Lower leg skin (tissue), 4 donors: ENCODE measurements around the gene SPATA2. TPM values are rescaled to one million over a fixed set of nuclear protein-coding genes. Genes with fewer than 3 reads are reported as not detected.

Source experiments
- DNase-seq, 2 donors: peaks; one replicate each; pipeline ENCODE4 v3.0.0-alpha.2; 2019; ENCODE audit warnings: low spot score in 2 of 2
- H3K4me3 ChIP-seq: fragments of 200-600 bp; sonication (generic); 2 replicates; pipeline ENCODE4 v1.5.1; 2017; ENCODE audit warnings: mild to moderate bottlenecking, low read depth; ENCODE audit not compliant: poor library complexity, severe bottlenecking
- POLR2A ChIP-seq, 2 donors: fragments of 450-650 bp; IDR thresholded peaks; one replicate each; pipeline ENCODE4 v1.6.1; 2016 to 2017; ENCODE audit warnings: antibody characterized with exemption in 2 of 2, mild to moderate bottlenecking in 1 of 2, moderate library complexity in 1 of 2
- WGBS, 2 donors: methylation state at CpG; one replicate each; pipeline ENCODE4 v1.1.5; 2018; 5-methylcytosine and 5-hydroxymethylcytosine counted together
- intact Hi-C: fragments of 100-400 bp; cut with DNase I; formaldehyde crosslinking; loops from one replicate; pipeline ENCODE4 v1.15.0; 2023; ENCODE audit warnings: low total_unique reads
- total RNA-seq, 4 donors: library from RNA; depleted of rRNA; stranded (reverse); fragments of >200 nt; gene quantifications; one replicate each; pipeline ENCODE4 v1.1.0, GENCODE V29; 2016
- TF ChIP-seq, protein P1 (sequence below), 3 donors: fragments of 450-650 bp; IDR thresholded peaks; one replicate each; pipeline ENCODE4 v1.5.1; 2016; ENCODE audit warnings: antibody characterized with exemption in 3 of 3, mild to moderate bottlenecking in 3 of 3, moderate library complexity in 2 of 3

The SPATA2 gene
- total RNA-seq, 4 donors from 2014 or later, result 5.3 to 8.2 (median 6.2) TPM

GRCh38 chr20:49854190-49854875, 61.0 kb downstream of the SPATA2 start:
- TF ChIP-seq, protein P1, sequence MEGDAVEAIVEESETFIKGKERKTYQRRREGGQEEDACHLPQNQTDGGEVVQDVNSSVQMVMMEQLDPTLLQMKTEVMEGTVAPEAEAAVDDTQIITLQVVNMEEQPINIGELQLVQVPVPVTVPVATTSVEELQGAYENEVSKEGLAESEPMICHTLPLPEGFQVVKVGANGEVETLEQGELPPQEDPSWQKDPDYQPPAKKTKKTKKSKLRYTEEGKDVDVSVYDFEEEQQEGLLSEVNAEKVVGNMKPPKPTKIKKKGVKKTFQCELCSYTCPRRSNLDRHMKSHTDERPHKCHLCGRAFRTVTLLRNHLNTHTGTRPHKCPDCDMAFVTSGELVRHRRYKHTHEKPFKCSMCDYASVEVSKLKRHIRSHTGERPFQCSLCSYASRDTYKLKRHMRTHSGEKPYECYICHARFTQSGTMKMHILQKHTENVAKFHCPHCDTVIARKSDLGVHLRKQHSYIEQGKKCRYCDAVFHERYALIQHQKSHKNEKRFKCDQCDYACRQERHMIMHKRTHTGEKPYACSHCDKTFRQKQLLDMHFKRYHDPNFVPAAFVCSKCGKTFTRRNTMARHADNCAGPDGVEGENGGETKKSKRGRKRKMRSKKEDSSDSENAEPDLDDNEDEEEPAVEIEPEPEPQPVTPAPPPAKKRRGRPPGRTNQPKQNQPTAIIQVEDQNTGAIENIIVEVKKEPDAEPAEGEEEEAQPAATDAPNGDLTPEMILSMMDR (IDR thresholded peaks at IDR 0.05), result no peak
- no peak for TF ChIP-seq POLR2A (IDR thresholded peaks at IDR 0.05)
- WGBS, 2 donors, result 82 to 83% methylated on average over 10 of the region's 10 CpGs
- no peak for DNase-seq
- intact Hi-C loops, result no loop called here
- H3K4me3 ChIP-seq, result no peak overlapping the region

- DNase-seq, result no peak
- 73 to 79% methylated on average over 5 of the region's 5 CpGs for WGBS, 2 donors
- TF ChIP-seq, protein P1 (IDR thresholded peaks at IDR 0.05), result no peak
- no peak for TF ChIP-seq POLR2A (IDR thresholded peaks at IDR 0.05)
- H3K4me3 ChIP-seq, result no peak overlapping the region
- intact Hi-C loops, result no loop called here
These were observed 61.7 kb downstream of the SPATA2 start for GRCh38 chr20:49853640-49854039.

Other genes with a start within 250 kb of the SPATA2 start
- gene B4GALT5, start 201.7 kb downstream of the SPATA2 start, total RNA-seq, result 10 to 100 TPM in 1 of 4 donors, 1 to 10 TPM in 3; 4.2 to 10.3 (median 7.1) TPM
- gene SLC9A8, start 102.7 kb downstream of the SPATA2 start, total RNA-seq, result 1 to 10 TPM; 4.8 to 8.1 (median 7.0) TPM
- 100 to 1,000 TPM in 2 of 4 donors, 10 to 100 TPM in 2; 48.7 to 166 (median 103) TPM for gene RNF114, start 20.9 kb upstream of the SPATA2 start, total RNA-seq
- 1 to 10 TPM in 3 of 4 donors, under 1 TPM in 1; 0.65 to 3.7 (median 1.3) TPM for gene SNAI1, start 67.5 kb upstream of the SPATA2 start, total RNA-seq
- 100 to 1,000 TPM in 1 of 4 donors, 10 to 100 TPM in 3; 50.8 to 105 (median 75.6) TPM for gene UBE2V1, start 197.6 kb upstream of the SPATA2 start, total RNA-seq
- gene PEDS1, start 238.2 kb upstream of the SPATA2 start, total RNA-seq, result 10 to 100 TPM; 47.3 to 69.3 (median 59.6) TPM